ENCODE measurements around the gene CRIM1. TPM values are rescaled to one million over a fixed set of nuclear protein-coding genes. Genes with fewer than 3 reads are reported as not detected.

Gene CRIM1
- polyA plus RNA-seq, 10 donors, result 18.7 to 42.8 (median 21.4) TPM

GRCh38 chr2:36481709-36482108, 126.1 kb downstream of the CRIM1 start:
- DNase-seq, result no peak

- DNase-seq, result peak in 1 of 3 donors; percentile 59
Observed at GRCh38 chr2:36482576-36483214, 127.1 kb downstream of the CRIM1 start.

GRCh38 chr2:36483290-36483689, 127.7 kb downstream of the CRIM1 start:
- DNase-seq, result no peak

- DNase-seq, result no peak
Observed at GRCh38 chr2:36484454-36484853, 128.9 kb downstream of the CRIM1 start.

GRCh38 chr2:36485521-36485920, 129.9 kb downstream of the CRIM1 start:
- peak in 2 of 3 donors; percentile 44 to 93 for DNase-seq

GRCh38 chr2:36486521-36487044, 131.0 kb downstream of the CRIM1 start:
- DNase-seq, result peak in 1 of 3 donors; percentile 80

GRCh38 chr2:36487947-36488346, 132.4 kb downstream of the CRIM1 start:
- no peak for DNase-seq

- peak in 1 of 3 donors; percentile 61 for DNase-seq
Observed at GRCh38 chr2:36489281-36489680, 133.7 kb downstream of the CRIM1 start.

- no peak for DNase-seq
Observed at GRCh38 chr2:36490749-36491148, 135.2 kb downstream of the CRIM1 start.

- no peak for DNase-seq
Observed at GRCh38 chr2:36492216-36492945, 136.8 kb downstream of the CRIM1 start.

GRCh38 chr2:36493306-36493705, 137.7 kb downstream of the CRIM1 start:
- DNase-seq, result no peak

- DNase-seq, result no peak
Observed at GRCh38 chr2:36497570-36498163, 142.1 kb downstream of the CRIM1 start.

- no peak for DNase-seq
Observed at GRCh38 chr2:36499128-36499820, 143.7 kb downstream of the CRIM1 start.

GRCh38 chr2:36500072-36500471, 144.5 kb downstream of the CRIM1 start:
- no peak for DNase-seq

GRCh38 chr2:36502081-36502480, 146.5 kb downstream of the CRIM1 start:
- no peak for DNase-seq

- peak; percentile 47 to 80 (median 71) for DNase-seq
Observed at GRCh38 chr2:36507408-36507812, 151.8 kb downstream of the CRIM1 start.

GRCh38 chr2:36509075-36509474, 153.5 kb downstream of the CRIM1 start:
- DNase-seq, result no peak

- no peak for DNase-seq
Observed at GRCh38 chr2:36511858-36512603, 156.5 kb downstream of the CRIM1 start.

GRCh38 chr2:36512705-36513104, 157.1 kb downstream of the CRIM1 start:
- DNase-seq, result no peak

- no peak for DNase-seq
Observed at GRCh38 chr2:36513661-36514060, 158.1 kb downstream of the CRIM1 start.

- DNase-seq, result no peak
Observed at GRCh38 chr2:36515538-36515937, 160.0 kb downstream of the CRIM1 start.

Data from muscle of back (tissue), 11 donors.